Trophoblast cell (in vitro differentiated cells and primary cell): ENCODE data around the gene MAPT.

Source experiments
- DNase-seq, 2 donors: peaks; one replicate each; pipeline ENCODE4 v3.0.0-alpha.2; 2016
- H2AFZ ChIP-seq: 2 replicates; pipeline ENCODE4 v1.6.1; 2013; ENCODE audit warnings: low read length, moderate library complexity, mild to moderate bottlenecking; ENCODE audit not compliant: insufficient read depth, poor library complexity
- H2AK5ac ChIP-seq: 2 replicates; pipeline ENCODE4 v1.6.1; 2013; ENCODE audit warnings: mild to moderate bottlenecking, low read length
- H2BK120ac ChIP-seq: 2 replicates; pipeline ENCODE4 v1.6.1; 2013; ENCODE audit warnings: low read length, mild to moderate bottlenecking, moderate library complexity; ENCODE audit not compliant: insufficient read depth, poor library complexity
- H2BK12ac ChIP-seq: 2 replicates; pipeline ENCODE4 v1.6.1; 2013; ENCODE audit warnings: mild to moderate bottlenecking, low read length, moderate library complexity
- H2BK5ac ChIP-seq: 2 replicates; pipeline ENCODE4 v1.6.1; 2013; ENCODE audit warnings: low read length, low read depth, moderate library complexity, mild to moderate bottlenecking; ENCODE audit not compliant: poor library complexity
- H3K14ac ChIP-seq: 2 replicates; pipeline ENCODE4 v1.6.1; 2013; ENCODE audit warnings: mild to moderate bottlenecking, low read length
- H3K18ac ChIP-seq: 2 replicates; pipeline ENCODE4 v1.6.1; 2013; ENCODE audit warnings: mild to moderate bottlenecking, low read length
- H3K23ac ChIP-seq: 2 replicates; pipeline ENCODE4 v1.6.1; 2013; ENCODE audit warnings: low read length
- H3K27ac ChIP-seq: 2 replicates; pipeline ENCODE4 v1.5.1; 2013; ENCODE audit warnings: low read depth, mild to moderate bottlenecking, inconsistent platforms, low read length, moderate library complexity
- H3K27me3 ChIP-seq: 2 replicates; pipeline ENCODE4 v1.6.1; 2013; ENCODE audit warnings: inconsistent platforms, mild to moderate bottlenecking, low read length, moderate library complexity; ENCODE audit not compliant: insufficient read depth
- H3K36me3 ChIP-seq, 2 experiments: 1 replicate in 1 of 2; 2 replicates in 1 of 2; pipeline ENCODE4 v1.6.1; 2013; ENCODE audit warnings: low read length in 2 of 2, mild to moderate bottlenecking in 2 of 2, moderate library complexity in 1 of 2; ENCODE audit not compliant: insufficient read depth in 2 of 2, control insufficient read depth in 1 of 2
- H3K4ac ChIP-seq: 2 replicates; pipeline ENCODE4 v1.6.1; 2013; ENCODE audit warnings: low read depth, mild to moderate bottlenecking, low read length, moderate library complexity
- H3K4me1 ChIP-seq, 2 experiments: 1 replicate in 1 of 2; 2 replicates in 1 of 2; pipeline ENCODE4 v1.6.1; 2013; ENCODE audit warnings: low read length in 2 of 2, mild to moderate bottlenecking in 2 of 2, moderate library complexity in 1 of 2; ENCODE audit not compliant: insufficient read depth in 2 of 2, control insufficient read depth in 1 of 2
- H3K4me2 ChIP-seq: 2 replicates; pipeline ENCODE4 v1.6.1; 2013; ENCODE audit warnings: inconsistent platforms, mild to moderate bottlenecking, low read length, moderate library complexity
- H3K4me3 ChIP-seq: 2 replicates; pipeline ENCODE4 v1.5.1; 2013; ENCODE audit warnings: mild to moderate bottlenecking, low read depth, low read length, inconsistent platforms
- H3K79me1 ChIP-seq: one replicate; pipeline ENCODE4 v1.6.1; 2013; ENCODE audit warnings: low read length
- H3K79me2 ChIP-seq: 2 replicates; pipeline ENCODE4 v1.6.1; 2013; ENCODE audit warnings: low read length, mild to moderate bottlenecking; ENCODE audit not compliant: control insufficient read depth, insufficient read depth, poor library complexity
- H3K9ac ChIP-seq: 2 replicates; pipeline ENCODE4 v1.6.1; 2013; ENCODE audit warnings: mild to moderate bottlenecking, low read length
- H3K9me3 ChIP-seq: 2 replicates; pipeline ENCODE4 v1.6.1; 2013; ENCODE audit warnings: low read depth, mild to moderate bottlenecking, control low read depth, inconsistent platforms, low read length; ENCODE audit not compliant: insufficient read depth
- H4K12ac ChIP-seq: 2 replicates; pipeline ENCODE4 v1.6.1; 2013; ENCODE audit warnings: low read depth, mild to moderate bottlenecking, low read length, moderate library complexity
- H4K8ac ChIP-seq: 2 replicates; pipeline ENCODE4 v1.6.1; 2013; ENCODE audit warnings: low read depth, mild to moderate bottlenecking, low read length, moderate library complexity
- H4K91ac ChIP-seq: one replicate; pipeline ENCODE4 v1.6.1; 2013; ENCODE audit warnings: low read depth, mild to moderate bottlenecking, low read length, moderate library complexity
- WGBS: extraction: QIAGEN DNeasy Blood & Tissue Kit; methylation state at CpG from one replicate; pipeline ENCODE4 v1.1.7; 2013; ENCODE audit warnings: missing lambda C conversion rate; ENCODE audit not compliant: insufficient read length, insufficient coverage; ENCODE audit errors: extremely low coverage; 5-methylcytosine and 5-hydroxymethylcytosine counted together

MAPT gene

DNA sequence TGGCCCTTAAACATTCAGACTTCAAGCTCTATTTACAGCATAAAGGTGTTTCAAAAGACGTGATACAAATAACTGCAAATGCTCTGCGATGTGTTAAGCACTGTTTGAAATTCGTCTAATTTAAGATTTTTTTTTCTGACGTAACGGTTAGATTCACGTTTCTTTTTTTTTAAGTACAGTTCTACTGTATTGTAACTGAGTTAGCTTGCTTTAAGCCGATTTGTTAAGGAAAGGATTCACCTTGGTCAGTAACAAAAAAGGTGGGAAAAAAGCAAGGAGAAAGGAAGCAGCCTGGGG, 681 bp upstream of the MAPT start:
- Histone ChIP-seq H3K18ac (no peak overlapping the region), H3K79me1 (peaks cover 5% of the 10 kb centered on the region), H3K4me1 (peaks cover 3 to 13% of the 10 kb centered on the region in 2 experiments), H3K4ac (no peak overlapping the region), H3K9ac (peak overlapping the region; percentile 75), H3K4me2 (peak overlapping the region; percentile 80), H3K27me3 (peaks cover 38% of the 10 kb centered on the region), H3K79me2 (peaks cover 2% of the 10 kb centered on the region), H3K23ac (no peak overlapping the region), H4K8ac (peak overlapping the region; percentile 92), H2BK120ac (peak overlapping the region; percentile 41), H2BK5ac (no peak overlapping the region), H3K14ac (peak overlapping the region; percentile 64), H2AK5ac (no peak overlapping the region), H4K91ac (peak overlapping the region; percentile 83), H3K4me3 (no peak overlapping the region), H3K9me3 (peaks cover 5% of the 10 kb centered on the region), H3K36me3 (no peaks in the 10 kb centered on the region), H3K27ac (no peak overlapping the region), H4K12ac (peak overlapping the region; percentile 91), H2BK12ac (no peak overlapping the region), H2AFZ (peak overlapping the region; percentile 67)
- no CpG with 5 or more reads among the region's 7 CpGs for WGBS
- no peak for DNase-seq

- Histone ChIP-seq H3K27me3 (peaks cover 38% of the 10 kb centered on the region), H4K12ac (no peak overlapping the region), H3K36me3 (no peaks in the 10 kb centered on the region), H3K23ac (no peak overlapping the region), H3K9me3 (peaks cover 5% of the 10 kb centered on the region), H3K4me3 (peak overlapping the region; percentile 60), H2AK5ac (no peak overlapping the region), H3K4me2 (peak overlapping the region; percentile 97), H2AFZ (no peak overlapping the region), H3K79me2 (peaks cover 2% of the 10 kb centered on the region), H4K91ac (no peak overlapping the region), H3K4ac (no peak overlapping the region), H3K9ac (no peak overlapping the region), H2BK120ac (no peak overlapping the region), H4K8ac (no peak overlapping the region), H2BK5ac (no peak overlapping the region), H3K4me1 (peaks cover 3 to 13% of the 10 kb centered on the region in 2 experiments), H3K79me1 (peaks cover 5% of the 10 kb centered on the region), H2BK12ac (no peak overlapping the region), H3K18ac (no peak overlapping the region), H3K14ac (no peak overlapping the region), H3K27ac (no peak overlapping the region)
- DNase-seq: peak in 1 of 2 donors; percentile 25
- no CpG with 5 or more reads among the region's 63 CpGs for WGBS
These were observed 1.1 kb downstream of the MAPT start for GRCh38 chr17:45895304-45895968.

DNA sequence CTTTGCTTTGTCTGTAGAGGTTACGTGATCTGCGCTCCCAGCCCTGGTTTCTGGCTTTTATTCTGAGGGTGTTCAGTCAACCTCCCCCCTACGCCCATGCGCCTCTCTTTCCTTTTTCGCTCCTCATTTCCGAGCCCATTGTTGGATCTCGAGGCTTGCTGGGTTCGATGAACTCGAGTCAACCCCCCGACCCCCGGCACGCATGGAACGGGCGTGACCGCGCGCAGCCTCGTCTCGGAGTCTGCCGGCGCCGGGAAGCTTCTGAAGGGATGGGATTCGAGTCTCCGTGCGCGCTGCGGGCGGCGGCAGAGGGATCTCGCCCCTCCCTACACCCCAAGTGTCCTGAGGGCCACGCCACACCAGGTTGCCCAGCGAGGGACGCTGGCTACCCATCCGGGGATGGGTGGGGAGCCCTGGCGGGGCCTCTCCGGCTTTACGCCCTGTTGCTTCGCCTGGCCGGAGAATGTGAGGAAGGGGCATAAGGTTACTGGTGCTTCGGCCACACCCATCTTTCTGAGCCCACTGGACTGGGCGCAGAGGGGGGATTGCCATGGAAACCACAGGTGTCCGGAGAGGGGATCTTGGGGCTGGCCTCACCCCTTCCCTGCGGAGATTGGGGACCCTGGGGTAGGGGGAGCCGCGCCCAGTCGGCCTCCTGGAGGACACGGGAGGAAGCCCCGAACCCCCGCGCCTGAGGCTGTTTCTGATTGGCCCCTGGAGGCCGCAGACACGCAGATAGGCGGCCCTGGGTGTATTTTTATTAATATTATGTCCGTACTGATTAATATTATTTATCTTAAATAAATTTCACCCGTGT, 1.8 kb downstream of the MAPT start:
- Histone ChIP-seq H3K27me3 (peaks cover 38% of the 10 kb centered on the region), H3K27ac (no peak overlapping the region)
- no CpG with 5 or more reads among the region's 55 CpGs for WGBS

GRCh38 chr17:45896803-45897693, 2.7 kb downstream of the MAPT start:
- peaks cover 38% of the 10 kb centered on the region for H3K27me3 ChIP-seq
- no peak overlapping the region for H2BK120ac ChIP-seq
- H2BK5ac ChIP-seq: no peak overlapping the region
- H4K12ac ChIP-seq: no peak overlapping the region
- H3K14ac ChIP-seq: no peak overlapping the region
- H3K79me1 ChIP-seq: peaks cover 5% of the 10 kb centered on the region
- peaks cover 3 to 13% of the 10 kb centered on the region in 2 experiments for H3K4me1 ChIP-seq
- H3K4me3 ChIP-seq: no peak overlapping the region
- H4K91ac ChIP-seq: no peak overlapping the region
- H2BK12ac ChIP-seq: no peak overlapping the region
- no CpG with 5 or more reads among the region's 67 CpGs for WGBS
- DNase-seq: no peak
- no peak overlapping the region for H2AFZ ChIP-seq
- H3K23ac ChIP-seq: no peak overlapping the region
- H4K8ac ChIP-seq: no peak overlapping the region
- H3K9ac ChIP-seq: no peak overlapping the region
- H3K4ac ChIP-seq: no peak overlapping the region
- H2AK5ac ChIP-seq: no peak overlapping the region
- H3K4me2 ChIP-seq: peak overlapping the region; percentile 49
- H3K36me3 ChIP-seq: no peaks in the 10 kb centered on the region
- peaks cover 2% of the 10 kb centered on the region for H3K79me2 ChIP-seq
- no peak overlapping the region for H3K27ac ChIP-seq
- H3K18ac ChIP-seq: no peak overlapping the region
- H3K9me3 ChIP-seq: peaks cover 5% of the 10 kb centered on the region

More for the DNA sequence above, 1.8 kb downstream of the MAPT start:
- Histone ChIP-seq H3K23ac (no peak overlapping the region), H3K79me1 (peaks cover 5% of the 10 kb centered on the region), H4K8ac (no peak overlapping the region), H3K9ac (no peak overlapping the region), H3K4ac (no peak overlapping the region), H3K18ac (no peak overlapping the region), H4K91ac (no peak overlapping the region), H2AFZ (no peak overlapping the region), H2AK5ac (no peak overlapping the region), H4K12ac (no peak overlapping the region), H3K4me3 (no peak overlapping the region), H3K79me2 (peaks cover 2% of the 10 kb centered on the region), H2BK12ac (no peak overlapping the region), H3K14ac (no peak overlapping the region), H3K4me2 (peak overlapping the region; percentile 97), H3K36me3 (no peaks in the 10 kb centered on the region), H3K9me3 (peaks cover 5% of the 10 kb centered on the region), H3K4me1 (peaks cover 3 to 13% of the 10 kb centered on the region in 2 experiments), H2BK120ac (no peak overlapping the region), H2BK5ac (no peak overlapping the region)
- no peak for DNase-seq
